H9 (cell line): ENCODE results near the gene ANKH. TPM values are rescaled to one million over a fixed set of nuclear protein-coding genes. Genes with fewer than 3 reads are reported as not detected.

Experiments
- DNase-seq: peaks from one replicate; pipeline ENCODE4 v3.0.0-alpha.2; 2017
- H2AFZ ChIP-seq: one replicate; pipeline ENCODE4 v1.6.1; 2013; ENCODE audit warnings: mild to moderate bottlenecking, low read length, control low read depth, moderate library complexity
- H2AK5ac ChIP-seq: 2 replicates; pipeline ENCODE4 v1.6.1; 2013; ENCODE audit warnings: low read length, control low read depth, mixed read lengths; ENCODE audit not compliant: insufficient read length
- H2BK120ac ChIP-seq: one replicate; pipeline ENCODE4 v1.6.1; 2013; ENCODE audit warnings: low read depth, mild to moderate bottlenecking, low read length, control low read depth, inconsistent platforms; ENCODE audit not compliant: poor library complexity, severe bottlenecking
- H2BK12ac ChIP-seq: 2 replicates; pipeline ENCODE4 v1.6.1; 2013; ENCODE audit warnings: low read length, control low read depth, mixed read lengths, low read depth; ENCODE audit not compliant: insufficient read length
- H2BK15ac ChIP-seq: 2 replicates; pipeline ENCODE4 v1.6.1; 2013; ENCODE audit warnings: low read depth, low read length, control low read depth
- H2BK20ac ChIP-seq: one replicate; pipeline ENCODE4 v1.6.1; 2013; ENCODE audit warnings: low read depth, mild to moderate bottlenecking, low read length, control low read depth, inconsistent platforms; ENCODE audit not compliant: poor library complexity, severe bottlenecking
- H2BK5ac ChIP-seq: 2 replicates; pipeline ENCODE4 v1.6.1; 2013; ENCODE audit warnings: low read length, control low read depth, mixed read lengths; ENCODE audit not compliant: insufficient read length
- H3K14ac ChIP-seq: 2 replicates; pipeline ENCODE4 v1.6.1; 2013; ENCODE audit warnings: low read length, control low read depth; ENCODE audit not compliant: insufficient read depth
- H3K18ac ChIP-seq: 2 replicates; pipeline ENCODE4 v1.6.1; 2013; ENCODE audit warnings: low read depth, mild to moderate bottlenecking, mixed read lengths, low read length, control low read depth; ENCODE audit not compliant: insufficient read length
- H3K23ac ChIP-seq: 2 replicates; pipeline ENCODE4 v1.6.1; 2013; ENCODE audit warnings: low read length, control low read depth, mixed read lengths, low read depth; ENCODE audit not compliant: insufficient read length
- H3K23me2 ChIP-seq: 2 replicates; pipeline ENCODE4 v1.6.1; 2013; ENCODE audit warnings: low read depth, mild to moderate bottlenecking, mixed read lengths, low read length, control low read depth; ENCODE audit not compliant: insufficient read length, poor library complexity, severe bottlenecking
- H3K27ac ChIP-seq: 2 replicates; pipeline ENCODE4 v1.5.1; 2013; ENCODE audit warnings: low read length, control low read depth, mixed read lengths, low read depth; ENCODE audit not compliant: insufficient read length
- H3K27me3 ChIP-seq: 2 replicates; pipeline ENCODE4 v1.6.1; 2013; ENCODE audit warnings: low read length, control low read depth, inconsistent platforms; ENCODE audit not compliant: insufficient read depth
- H3K4ac ChIP-seq: 2 replicates; pipeline ENCODE4 v1.6.1; 2013; ENCODE audit warnings: low read depth, mild to moderate bottlenecking, control low read depth, inconsistent platforms, low read length, moderate library complexity
- H3K4me1 ChIP-seq: 2 replicates; pipeline ENCODE4 v1.6.1; 2013; ENCODE audit warnings: low read length, control low read depth, inconsistent platforms; ENCODE audit not compliant: insufficient read depth
- H3K4me2 ChIP-seq: 2 replicates; pipeline ENCODE4 v1.6.1; 2013; ENCODE audit warnings: low read length, control low read depth, mixed read lengths; ENCODE audit not compliant: insufficient read length, insufficient read depth
- H3K56ac ChIP-seq: 2 replicates; pipeline ENCODE4 v1.6.1; 2013; ENCODE audit warnings: low read depth, mild to moderate bottlenecking, mixed read lengths, low read length, control low read depth; ENCODE audit not compliant: insufficient read length
- H3K79me1 ChIP-seq: 2 replicates; pipeline ENCODE4 v1.6.1; 2013; ENCODE audit warnings: low read depth, mild to moderate bottlenecking, moderate library complexity, low read length, control low read depth, inconsistent platforms; ENCODE audit not compliant: insufficient read depth, poor library complexity, severe bottlenecking
- H3K79me2 ChIP-seq: 2 replicates; pipeline ENCODE4 v1.6.1; 2013; ENCODE audit warnings: low read length, control low read depth, inconsistent platforms; ENCODE audit not compliant: insufficient read depth
- H3K9ac ChIP-seq: 2 replicates; pipeline ENCODE4 v1.6.1; 2013; ENCODE audit warnings: low read length, control low read depth, mixed read lengths; ENCODE audit not compliant: insufficient read length; ENCODE audit errors: extremely low read depth
- H3K9me3 ChIP-seq: one replicate; pipeline ENCODE4 v1.6.1; 2013; ENCODE audit warnings: low read depth, low read length, inconsistent platforms; ENCODE audit not compliant: control insufficient read depth
- H3T11ph ChIP-seq: one replicate; pipeline ENCODE4 v1.6.1; 2013; ENCODE audit warnings: mild to moderate bottlenecking, low read length, control low read depth, inconsistent platforms
- H4K20me1 ChIP-seq: one replicate; pipeline ENCODE4 v1.6.1; 2013; ENCODE audit not compliant: control insufficient read depth, insufficient read length, insufficient read depth
- H4K5ac ChIP-seq: 2 replicates; pipeline ENCODE4 v1.6.1; 2013; ENCODE audit warnings: low read depth, mild to moderate bottlenecking, mixed read lengths, low read length, control low read depth; ENCODE audit not compliant: insufficient read length
- H4K8ac ChIP-seq: replicated peaks from 2 replicates; pipeline ENCODE4 v1.6.1; 2013; ENCODE audit warnings: low read length, control low read depth, mixed read lengths, low read depth; ENCODE audit not compliant: insufficient read length
- H4K91ac ChIP-seq: 2 replicates; pipeline ENCODE4 v1.6.1; 2013; ENCODE audit warnings: low read depth, mild to moderate bottlenecking, moderate library complexity, mixed read lengths, low read length, control low read depth; ENCODE audit not compliant: insufficient read length
- H3K27ac Mint-ChIP-seq, 3 experiments: 2 replicates in 2 of 3; 3 replicates in 1 of 3; pipeline ENCODE4 v1.8.0; 2020 to 2021; ENCODE audit warnings: mixed read lengths in 3 of 3, mild to moderate bottlenecking in 1 of 3, moderate library complexity in 1 of 3
- H3K27me3 Mint-ChIP-seq: 2 replicates; pipeline ENCODE4 v1.8.0; 2021; ENCODE audit warnings: low read depth, mild to moderate bottlenecking, moderate library complexity, mixed read lengths
- H3K36me3 Mint-ChIP-seq, 3 experiments: 2 replicates in 2 of 3; 3 replicates in 1 of 3; pipeline ENCODE4 v1.8.0; 2020 to 2021; ENCODE audit warnings: low read depth in 3 of 3, mixed read lengths in 3 of 3; ENCODE audit not compliant: insufficient read depth in 1 of 3
- H3K4me1 Mint-ChIP-seq, 2 experiments: 2 replicates each; pipeline ENCODE4 v1.8.0; 2020; ENCODE audit warnings: mixed read lengths in 2 of 2
- H3K4me3 Mint-ChIP-seq, 2 experiments: 2 replicates in 1 of 2; 3 replicates in 1 of 2; pipeline ENCODE4 v1.8.0; 2020 to 2021; ENCODE audit warnings: mild to moderate bottlenecking in 2 of 2, mixed read lengths in 2 of 2, moderate library complexity in 1 of 2
- H3K9me3 Mint-ChIP-seq, 2 experiments: 2 replicates in 1 of 2; 3 replicates in 1 of 2; pipeline ENCODE4 v1.8.0; 2020; ENCODE audit warnings: mild to moderate bottlenecking in 2 of 2, mixed read lengths in 2 of 2, moderate library complexity in 1 of 2
- CTCF ChIP-seq: fragments of 200-600 bp; sonication (generic); conservative IDR thresholded peaks from 3 replicates; pipeline ENCODE4 v1.8.0; 2021; ENCODE audit warnings: antibody characterized with exemption, mild to moderate bottlenecking
- WGBS: extraction: QIAGEN DNeasy Blood & Tissue Kit; methylation state at CpG from one replicate; pipeline ENCODE4 v1.1.7; 2013; ENCODE audit warnings: missing lambda C conversion rate, low lambda C conversion rate, mixed read lengths; ENCODE audit not compliant: insufficient read length; ENCODE audit errors: extremely low coverage; 5-methylcytosine and 5-hydroxymethylcytosine counted together
- total RNA-seq: library from RNA; stranded (reverse); gene quantifications from 2 replicates; pipeline ENCODE4 v1.2.1, GENCODE V29; 2021

ANKH gene
- total RNA-seq, 1 experiment from 2014 or later, result 9.6 TPM

GRCh38 chr5:14850419-14851049 is 21.0 kb downstream of the ANKH start:
- Histone ChIP-seq H2AFZ (no peak overlapping the region), H4K5ac (no peak overlapping the region), H3K27me3 (no peaks in the 10 kb centered on the region), H3K9ac (no peak overlapping the region), H3K23me2 (no peaks in the 10 kb centered on the region), H2BK20ac (no peak overlapping the region), H3K27ac (no peak overlapping the region), H3K4me2 (peak overlapping the region; percentile 1), H3K18ac (peak overlapping the region; percentile 27), H3K14ac (peak overlapping the region; percentile 42), H4K20me1 (no peaks in the 10 kb centered on the region), H3T11ph (no peak overlapping the region), H2BK15ac (no peak overlapping the region), H4K91ac (no peak overlapping the region), H2AK5ac (no peak overlapping the region), H2BK120ac (no peak overlapping the region), H2BK5ac (no peak overlapping the region), H3K4ac (no peak overlapping the region), H3K23ac (no peak overlapping the region), H3K56ac (no peak overlapping the region), H3K9me3 (no peaks in the 10 kb centered on the region), H4K8ac (no peak overlapping the region), H3K79me1 (no peaks in the 10 kb centered on the region), H3K79me2 (no peaks in the 10 kb centered on the region), H2BK12ac (no peak overlapping the region), H3K4me1 (no peaks in the 10 kb centered on the region; the same call in none of the 2 replicates)
- H3K27ac Mint-ChIP-seq, result peak overlapping the region in 1 of 3 experiments; percentile 76; a peak in 2 of 7 replicates
- no peaks in the 10 kb centered on the region for H3K36me3 Mint-ChIP-seq
- no peak for DNase-seq
- no peak overlapping the region for H3K4me3 Mint-ChIP-seq
- WGBS, result no CpG with 5 or more reads among the region's 9 CpGs
- TF ChIP-seq CTCF, result no peak
- H3K27me3 Mint-ChIP-seq, result no peaks in the 10 kb centered on the region
- H3K9me3 Mint-ChIP-seq, result no peaks in the 10 kb centered on the region; a peak in 1 of 5 replicates
- H3K4me1 Mint-ChIP-seq, result peaks cover 29% of the 10 kb centered on the region in 2 experiments
